GM19240 (cell line): ENCODE measurements around the gene NFKBIA.
"Not testable (repeated sequence)": the region's sequence is repeated elsewhere in the genome, so short reads cannot be mapped to it uniquely, and the experiment has no call there.

ENCODE experiments used
- DNase-seq: peaks from one replicate; pipeline ENCODE4 v3.0.0; 2011; ENCODE audit warnings: low spot score; ENCODE audit not compliant: insufficient read length

The NFKBIA gene

GRCh38 chr14:35391388-35391710 lies 13.2 kb downstream of the NFKBIA start:
- DNase-seq: no peak

- DNase-seq: no peak
These were observed 13.8 kb downstream of the NFKBIA start for GRCh38 chr14:35390577-35391387.

DNA sequence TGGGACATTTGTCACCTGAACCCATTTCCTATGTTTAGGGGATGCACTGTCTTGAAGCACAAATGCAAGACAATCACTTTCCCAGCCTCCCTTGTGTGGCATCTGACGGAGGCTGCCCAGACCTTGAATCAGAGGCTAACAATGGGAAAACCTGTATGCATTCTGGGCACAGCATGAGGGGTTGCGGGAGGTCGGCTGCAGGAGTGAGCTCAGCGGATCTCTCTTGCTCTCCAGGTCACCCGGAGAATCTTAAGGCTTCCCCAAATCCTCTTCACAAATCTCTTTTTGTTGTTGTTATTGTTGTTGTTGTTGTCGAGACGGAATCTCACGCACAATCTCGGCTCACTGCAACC lies 15.3 kb downstream of the NFKBIA start:
- DNase-seq: no peak

- no peak for DNase-seq
These were observed 15.8 kb downstream of the NFKBIA start for GRCh38 chr14:35388656-35389314.

DNA sequence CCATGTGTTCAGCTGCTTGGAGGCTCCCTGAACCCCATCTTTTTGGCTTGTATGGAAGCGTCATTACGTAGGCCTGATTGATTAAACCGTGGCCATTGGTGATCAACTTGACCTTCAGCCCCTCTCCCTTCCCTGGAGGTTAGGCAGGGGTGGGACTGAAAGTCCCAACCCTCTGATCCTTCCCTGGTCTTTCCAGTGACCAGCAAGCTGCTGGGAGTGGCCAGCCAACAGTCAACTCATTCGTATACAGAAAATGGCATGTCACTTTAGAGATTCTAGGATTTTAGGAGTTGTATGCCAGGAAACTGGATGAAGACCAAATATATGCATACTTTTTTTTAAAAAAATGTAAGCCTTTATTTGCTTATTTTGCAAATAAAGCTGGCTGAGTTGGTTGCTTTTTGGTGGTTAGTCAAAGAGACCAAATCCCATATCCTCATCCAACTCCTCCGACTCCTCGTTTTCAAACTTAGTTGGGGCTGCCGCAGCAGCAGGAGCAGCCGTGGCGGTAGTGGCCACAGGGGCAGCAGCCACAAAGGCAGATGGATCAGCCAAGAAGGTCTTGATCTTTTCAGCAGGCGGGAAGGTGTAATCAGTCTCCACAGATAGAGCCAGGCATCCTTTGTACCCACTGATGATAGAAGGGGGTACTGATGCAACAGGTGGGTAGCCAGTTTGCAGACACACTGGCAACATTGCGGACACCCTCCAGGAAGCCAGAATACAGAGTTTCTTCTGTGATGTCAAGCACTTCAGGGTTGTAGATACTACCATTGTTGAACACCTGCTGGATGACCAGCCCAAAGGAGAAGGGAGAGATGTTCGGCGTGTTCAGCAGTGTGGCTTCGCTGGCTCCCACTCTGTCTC lies 16.6 kb downstream of the NFKBIA start:
- DNase-seq: no peak

- DNase-seq: no peak
These were observed 17.3 kb downstream of the NFKBIA start for GRCh38 chr14:35387219-35387618.

GRCh38 chr14:35386673-35387125 lies 17.9 kb downstream of the NFKBIA start:
- DNase-seq: no peak

GRCh38 chr14:35385042-35385839 lies 19.3 kb downstream of the NFKBIA start:
- DNase-seq: no peak

GRCh38 chr14:35384455-35385041 lies 20.0 kb downstream of the NFKBIA start:
- no peak for DNase-seq

DNA sequence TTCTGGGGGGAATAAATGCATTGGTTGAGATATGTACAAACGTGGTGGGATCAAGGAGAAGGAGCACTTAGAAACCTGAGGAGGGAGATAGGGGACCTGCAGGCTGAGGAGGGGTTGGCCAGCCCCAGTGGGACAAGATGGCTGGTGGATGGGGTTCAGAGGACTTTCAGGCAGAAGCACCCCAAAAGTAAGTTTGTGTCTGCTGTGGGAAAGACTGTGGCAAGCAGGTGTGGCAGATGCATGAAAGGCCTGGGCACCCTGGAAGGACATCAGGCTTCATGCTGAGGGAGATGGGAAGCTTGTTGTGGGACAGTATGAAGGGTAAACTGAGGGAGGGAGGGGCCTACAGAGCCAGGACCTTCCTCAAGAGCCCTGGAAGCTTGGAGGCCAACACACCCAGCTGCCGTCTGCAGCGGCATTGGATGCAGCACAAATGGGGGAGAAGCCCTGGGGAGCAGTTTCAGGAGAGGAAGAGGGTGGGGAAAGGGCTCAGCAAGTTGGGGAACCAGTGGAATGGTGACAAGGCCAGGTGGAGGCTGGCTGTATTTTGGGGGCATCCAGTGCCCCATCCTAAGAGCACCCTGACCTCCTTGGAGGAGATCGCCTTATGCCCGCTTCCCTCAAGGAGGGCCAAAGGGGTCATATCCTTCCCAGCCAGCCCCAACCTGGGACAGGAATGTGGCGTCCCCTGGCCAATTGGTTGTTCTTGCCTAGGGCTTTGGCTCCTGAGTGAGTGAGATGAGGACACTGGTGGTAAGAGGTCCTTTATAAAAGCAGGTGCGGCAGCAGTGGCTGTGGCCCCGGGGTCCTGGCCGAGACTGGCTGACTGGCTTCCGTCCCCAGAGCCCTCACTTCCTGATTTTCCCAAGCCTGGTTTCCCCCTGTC lies 20.7 kb downstream of the NFKBIA start:
- no peak for DNase-seq

- DNase-seq: no peak
These were observed 23.8 kb downstream of the NFKBIA start for GRCh38 chr14:35380794-35381193.

DNA sequence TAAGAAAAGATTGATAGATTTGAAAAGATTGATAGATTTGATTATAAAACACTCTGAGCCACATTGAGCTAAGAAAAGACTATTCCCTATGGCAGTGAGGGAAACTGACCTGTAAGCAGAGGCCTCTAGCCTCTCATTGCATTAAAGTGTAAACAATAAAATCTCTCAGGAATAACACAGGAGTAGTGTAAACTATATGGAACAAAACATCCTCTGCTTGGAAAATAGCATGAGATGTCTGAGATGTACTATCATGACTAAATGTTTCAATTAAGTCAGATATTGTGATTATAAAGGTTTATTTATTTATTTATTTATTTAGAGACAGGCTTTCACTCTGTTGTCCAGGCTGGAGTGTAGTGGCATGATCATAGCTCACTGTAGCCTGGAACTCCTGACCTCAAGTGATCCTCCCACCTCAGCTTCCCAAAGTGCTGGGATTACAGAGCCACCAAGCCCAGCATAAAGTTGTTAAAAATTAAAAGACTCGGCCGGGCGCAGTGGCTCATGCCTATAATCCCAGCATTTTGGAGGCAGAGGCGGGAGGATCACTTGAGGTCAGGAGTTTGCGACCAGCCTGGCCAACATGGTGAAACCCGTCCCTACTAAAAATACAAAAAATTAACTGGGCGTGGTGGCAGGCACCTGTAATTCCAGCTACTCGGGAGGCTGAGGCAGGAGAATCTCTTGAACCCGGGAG lies 25.2 kb downstream of the NFKBIA start:
- not testable (repeated sequence) for DNase-seq

GRCh38 chr14:35378425-35379233 lies 25.9 kb downstream of the NFKBIA start:
- no peak for DNase-seq

DNA sequence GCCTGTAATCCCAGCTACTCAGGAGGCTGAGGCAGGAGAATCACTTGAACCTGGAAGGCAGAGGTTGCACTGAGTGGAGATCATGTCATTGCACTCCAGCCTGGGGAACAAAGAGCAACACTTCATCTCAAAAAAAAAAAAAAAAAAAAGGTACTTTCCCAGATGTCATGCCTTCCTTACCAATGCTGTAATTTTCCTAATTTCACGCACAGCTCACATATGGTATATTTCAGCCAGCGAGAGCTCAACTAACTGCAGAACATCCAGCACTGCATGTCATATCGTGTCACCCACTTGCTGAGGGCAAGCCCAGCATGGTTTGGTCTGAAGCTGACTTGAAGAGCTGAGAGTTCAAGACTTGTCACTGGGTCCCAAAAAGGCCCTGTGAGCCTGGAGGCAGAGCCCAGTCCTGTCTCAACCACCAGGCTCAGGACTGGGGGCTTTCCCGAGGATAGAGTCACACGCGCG lies 29.0 kb downstream of the NFKBIA start:
- DNase-seq: no peak

DNA sequence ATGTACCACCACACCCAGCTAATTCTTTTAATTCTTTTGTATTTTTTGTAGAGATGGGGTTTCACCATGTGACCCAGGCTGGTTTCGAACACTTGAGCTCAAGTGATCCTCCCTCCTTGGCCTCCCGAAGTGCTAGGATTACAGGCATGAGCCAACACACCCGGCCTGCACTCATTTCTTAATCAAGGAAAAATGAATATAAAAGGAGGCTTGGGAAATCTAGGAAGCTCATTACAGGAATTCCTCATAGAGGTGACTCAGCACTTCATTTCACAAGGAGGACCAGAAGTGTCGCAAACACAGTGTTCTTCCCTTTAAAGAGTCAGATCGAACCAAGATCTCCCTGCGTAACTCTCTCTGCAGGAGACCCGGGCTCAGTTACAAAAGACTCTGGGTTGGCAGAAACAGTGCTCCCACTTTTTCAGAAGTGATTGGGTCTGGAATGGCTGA lies 30.3 kb downstream of the NFKBIA start:
- DNase-seq: no peak

GRCh38 chr14:35373208-35373607 lies 31.3 kb downstream of the NFKBIA start:
- not testable (repeated sequence) for DNase-seq

GRCh38 chr14:35370969-35371368 lies 33.6 kb downstream of the NFKBIA start:
- no peak for DNase-seq

DNA sequence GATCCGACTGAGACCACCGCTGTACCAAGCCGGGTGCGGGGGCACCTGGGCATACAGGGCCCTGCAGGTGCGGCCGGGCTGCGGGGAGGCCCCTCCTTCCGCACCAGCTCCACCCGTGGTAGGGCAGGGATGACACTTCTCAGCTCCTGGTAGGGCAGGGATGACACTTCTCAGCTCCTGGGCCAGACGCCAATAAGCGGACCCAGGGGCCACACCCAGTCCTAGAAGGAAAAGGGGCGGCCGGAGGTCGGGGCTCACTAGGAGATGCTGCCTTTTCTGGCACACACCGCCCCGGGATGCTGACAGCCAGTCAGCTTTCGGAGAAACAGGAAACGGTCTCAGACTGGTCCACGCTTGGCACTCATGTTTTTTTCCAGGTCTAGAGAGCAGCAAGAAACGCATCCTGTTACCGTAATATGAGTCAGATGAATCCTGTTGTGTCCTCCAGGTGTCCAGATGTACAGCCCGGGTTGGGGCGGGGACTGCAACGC lies 34.8 kb downstream of the NFKBIA start:
- no peak for DNase-seq
